ENCODE data around the gene UGGT1.

The UGGT1 gene

GRCh38 chr2:128228894-128229293, 137.9 kb downstream of the UGGT1 start:
- no peak for DNase-seq (ENCODE audit: low spot score)

DNA sequence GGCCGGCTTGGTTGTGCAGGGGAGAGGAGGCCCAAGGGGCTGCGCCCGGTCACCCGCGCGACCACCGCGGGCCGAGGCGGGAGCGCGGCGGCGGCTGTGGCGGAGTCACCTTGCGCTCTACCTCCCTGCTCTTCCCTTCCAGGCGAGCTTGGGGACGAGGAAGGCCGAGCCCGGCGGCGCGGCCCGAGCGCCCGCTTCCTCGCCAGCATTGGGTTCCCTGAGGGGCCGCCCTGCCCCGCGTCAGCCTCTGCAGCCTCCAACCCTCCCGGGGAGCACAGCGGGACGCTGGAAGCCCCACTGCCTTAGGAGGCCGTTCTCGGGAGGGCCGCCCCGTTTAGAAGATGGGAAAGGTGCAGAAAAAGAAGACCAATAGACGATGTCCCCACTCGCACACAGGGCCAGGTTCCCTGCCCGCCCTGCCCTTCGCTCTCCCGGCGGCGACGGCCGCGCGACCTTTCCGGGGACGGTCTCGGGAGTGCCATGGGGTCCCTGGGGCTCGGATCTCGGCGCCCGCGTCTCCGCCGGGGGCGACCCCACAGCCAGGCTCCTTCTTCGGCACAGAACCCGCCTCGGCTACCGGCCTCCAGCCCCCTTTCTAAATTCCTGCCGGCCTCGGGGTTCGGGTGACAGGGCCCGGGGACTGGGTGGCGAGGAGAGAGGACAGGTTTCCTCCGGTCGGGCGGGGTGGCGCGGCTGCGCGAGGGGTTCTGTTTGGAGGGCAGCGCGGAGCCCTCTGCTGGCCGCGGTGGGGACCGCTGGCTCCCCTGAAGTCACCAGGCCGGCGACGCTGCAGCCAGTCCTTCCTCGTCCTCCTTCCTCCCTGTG, 142.2 kb downstream of the UGGT1 start:
- peak; percentile 88 for DNase-seq (ENCODE audit: low spot score)

DNA sequence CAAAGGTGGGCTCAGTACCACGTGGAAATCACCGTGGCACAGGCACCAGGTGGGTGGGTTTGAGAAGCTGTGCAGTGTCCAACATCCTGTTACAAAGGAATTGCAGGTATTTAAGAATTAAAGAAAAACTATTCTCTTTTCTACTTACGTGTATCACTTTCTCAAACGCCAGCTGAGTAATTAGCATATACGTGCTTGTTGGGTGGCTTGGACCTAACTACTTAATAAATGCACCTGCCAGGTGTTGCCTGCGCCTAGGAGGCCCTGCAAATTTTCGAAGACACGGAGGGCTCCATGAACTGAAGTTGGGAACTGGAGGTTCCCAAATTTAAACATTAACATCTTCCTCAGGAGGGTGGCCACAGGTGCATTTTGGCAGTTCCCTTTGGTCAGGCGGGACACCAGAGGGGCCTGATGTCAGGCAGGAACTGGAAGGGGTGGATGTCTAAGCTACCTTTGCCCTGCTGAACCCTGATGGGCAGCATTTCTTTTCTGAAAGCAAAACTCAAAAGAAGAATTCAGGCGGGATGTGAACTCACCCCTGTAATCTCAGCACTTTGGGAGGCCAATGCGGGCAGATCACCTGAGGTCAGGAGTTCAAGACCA, 142.9 kb downstream of the UGGT1 start:
- DNase-seq (ENCODE audit: low spot score): no peak

DNA sequence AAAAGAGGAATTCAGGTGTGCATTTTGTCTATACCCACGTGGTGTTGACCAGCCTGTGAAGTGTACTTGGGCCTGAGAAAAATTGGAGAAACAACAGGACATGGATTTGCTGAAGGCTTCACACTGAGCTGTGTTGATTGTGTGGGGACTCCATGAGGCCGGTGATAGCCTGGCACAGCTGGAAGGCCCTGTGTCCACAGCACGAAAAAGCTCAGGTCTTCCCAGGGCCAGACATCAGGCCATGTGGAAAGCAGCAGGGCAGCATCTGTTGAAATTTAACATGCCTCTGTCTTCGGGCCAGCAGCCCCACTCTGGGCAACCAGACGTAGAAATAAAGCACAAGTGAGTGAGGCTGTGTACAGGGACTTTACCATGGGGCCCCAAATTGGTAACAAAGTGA, 143.6 kb downstream of the UGGT1 start:
- no peak for DNase-seq (ENCODE audit: low spot score)

GRCh38 chr2:128235581-128235980, 144.6 kb downstream of the UGGT1 start:
- DNase-seq (ENCODE audit: low spot score): no peak

GRCh38 chr2:128236491-128237035, 145.6 kb downstream of the UGGT1 start:
- no peak for DNase-seq (ENCODE audit: low spot score)

DNA sequence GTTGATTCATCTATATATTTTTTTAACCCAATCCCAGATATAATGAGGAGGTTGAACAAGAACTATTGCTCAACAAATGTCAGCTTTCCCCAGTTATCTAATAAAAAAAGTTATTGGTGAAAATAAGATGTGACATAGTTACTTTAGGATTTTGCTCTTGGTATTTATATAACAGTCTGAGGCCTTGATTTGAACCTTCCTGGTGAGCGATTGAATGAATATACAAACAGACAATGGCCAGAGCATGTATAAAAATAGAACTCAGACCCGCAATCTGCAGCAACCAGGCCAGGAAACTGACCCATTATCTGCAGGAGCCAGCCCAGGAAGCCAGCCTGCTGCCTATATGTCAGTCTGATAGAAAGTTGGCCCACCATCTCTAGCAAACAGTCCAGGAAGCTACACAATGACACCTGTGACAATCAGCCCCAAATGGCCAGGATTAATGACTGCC, 146.1 kb downstream of the UGGT1 start:
- DNase-seq (ENCODE audit: low spot score): no peak

- no peak for DNase-seq (ENCODE audit: low spot score)
Observed at GRCh38 chr2:128237911-128238697, 147.1 kb downstream of the UGGT1 start.

GRCh38 chr2:128241896-128242295, 150.9 kb downstream of the UGGT1 start:
- no peak for DNase-seq (ENCODE audit: low spot score)
